ENCODE data around the gene MORC2.

Gene MORC2

GRCh38 chr22:30949934-30950660 lies 18.5 kb downstream of the MORC2 start:
- DNase-seq (ENCODE audit: low read depth, low spot score) = no peak

- DNase-seq (ENCODE audit: low read depth, low spot score) = no peak
Observed at GRCh38 chr22:30948930-30949342, 19.6 kb downstream of the MORC2 start.

- DNase-seq (ENCODE audit: low read depth, low spot score) = no peak
Observed at GRCh38 chr22:30947816-30948454, 20.6 kb downstream of the MORC2 start.

GRCh38 chr22:30947173-30947815 lies 21.3 kb downstream of the MORC2 start:
- no peak for DNase-seq (ENCODE audit: low read depth, low spot score)

- no peak for DNase-seq (ENCODE audit: low read depth, low spot score)
Observed at GRCh38 chr22:30946354-30946753, 22.2 kb downstream of the MORC2 start.

- DNase-seq (ENCODE audit: low read depth, low spot score) = no peak
Observed at GRCh38 chr22:30945653-30946052, 22.9 kb downstream of the MORC2 start.

GRCh38 chr22:30944986-30945385 lies 23.6 kb downstream of the MORC2 start:
- no peak for DNase-seq (ENCODE audit: low read depth, low spot score)

- no peak for DNase-seq (ENCODE audit: low read depth, low spot score)
Observed at GRCh38 chr22:30943368-30943767, 25.2 kb downstream of the MORC2 start.

GRCh38 chr22:30941363-30941740 lies 27.2 kb downstream of the MORC2 start:
- DNase-seq (ENCODE audit: low read depth, low spot score) = no peak

GRCh38 chr22:30940685-30941362 lies 27.8 kb downstream of the MORC2 start:
- no peak for DNase-seq (ENCODE audit: low read depth, low spot score)

- no peak for DNase-seq (ENCODE audit: low read depth, low spot score)
Observed at GRCh38 chr22:30934053-30934452, 34.5 kb downstream of the MORC2 start.

- no peak for DNase-seq (ENCODE audit: low read depth, low spot score)
Observed at GRCh38 chr22:30933457-30933856, 35.1 kb downstream of the MORC2 start.

GRCh38 chr22:30932661-30933060 lies 35.9 kb downstream of the MORC2 start:
- DNase-seq (ENCODE audit: low read depth, low spot score) = no peak

GRCh38 chr22:30931541-30932300 lies 36.9 kb downstream of the MORC2 start:
- DNase-seq (ENCODE audit: low read depth, low spot score) = no peak

- no peak for DNase-seq (ENCODE audit: low read depth, low spot score)
Observed at GRCh38 chr22:30930228-30930627, 38.3 kb downstream of the MORC2 start.

- no peak for DNase-seq (ENCODE audit: low read depth, low spot score)
Observed at GRCh38 chr22:30928401-30928800, 40.2 kb downstream of the MORC2 start.

- no peak for DNase-seq (ENCODE audit: low read depth, low spot score)
Observed at GRCh38 chr22:30927806-30928205, 40.8 kb downstream of the MORC2 start.

GRCh38 chr22:30926706-30927105 lies 41.9 kb downstream of the MORC2 start:
- no peak for DNase-seq (ENCODE audit: low read depth, low spot score)

- DNase-seq (ENCODE audit: low read depth, low spot score) = no peak
Observed at GRCh38 chr22:30925667-30926066, 42.9 kb downstream of the MORC2 start.

- no peak for DNase-seq (ENCODE audit: low read depth, low spot score)
Observed at GRCh38 chr22:30923168-30923900, 45.2 kb downstream of the MORC2 start.

- DNase-seq (ENCODE audit: low read depth, low spot score) = peak; percentile 69
Observed at GRCh38 chr22:30922151-30922611, 46.4 kb downstream of the MORC2 start.
